Mesenchymal stem cell (in vitro differentiated cells and primary cell): ENCODE results near the gene SORL1.

ENCODE experiments used
- DNase-seq: peaks from one replicate; pipeline ENCODE4 v3.0.0-alpha.2; 2013
- H2AFZ ChIP-seq: one replicate; pipeline ENCODE4 v1.6.1; 2013; ENCODE audit warnings: low read depth, mild to moderate bottlenecking, control low read depth, inconsistent platforms, low read length, moderate library complexity
- H2AK5ac ChIP-seq: 2 replicates; pipeline ENCODE4 v1.6.1; 2013; ENCODE audit warnings: low read length, moderate library complexity, mild to moderate bottlenecking, inconsistent platforms; ENCODE audit not compliant: severe bottlenecking
- H2BK120ac ChIP-seq: one replicate; pipeline ENCODE4 v1.6.1; 2013; ENCODE audit warnings: low read depth, mild to moderate bottlenecking, inconsistent platforms, low read length, moderate library complexity
- H2BK12ac ChIP-seq, 2 experiments: one replicate each; pipeline ENCODE4 v1.6.1; 2013; ENCODE audit warnings: inconsistent platforms in 2 of 2, low read length in 2 of 2, mild to moderate bottlenecking in 2 of 2, moderate library complexity in 2 of 2, control low read depth in 1 of 2
- H2BK15ac ChIP-seq: one replicate; pipeline ENCODE4 v1.6.1; 2013; ENCODE audit warnings: mild to moderate bottlenecking, low read depth, inconsistent platforms; ENCODE audit not compliant: poor library complexity, severe bottlenecking
- H2BK5ac ChIP-seq: 2 replicates; pipeline ENCODE4 v1.6.1; 2013; ENCODE audit warnings: low read depth, mild to moderate bottlenecking, low read length, control low read depth, inconsistent platforms; ENCODE audit not compliant: poor library complexity, severe bottlenecking
- H3K14ac ChIP-seq, 2 experiments: one replicate each; pipeline ENCODE4 v1.6.1; 2013; ENCODE audit warnings: inconsistent platforms in 2 of 2, low read length in 2 of 2, control low read depth in 1 of 2, mild to moderate bottlenecking in 1 of 2, moderate library complexity in 1 of 2
- H3K18ac ChIP-seq, 2 experiments: one replicate each; pipeline ENCODE4 v1.6.1; 2013; ENCODE audit warnings: inconsistent platforms in 2 of 2, low read length in 2 of 2, control low read depth in 1 of 2, low read depth in 1 of 2, mild to moderate bottlenecking in 1 of 2
- H3K23ac ChIP-seq, 2 experiments: one replicate each; pipeline ENCODE4 v1.6.1; 2013; ENCODE audit warnings: inconsistent platforms in 2 of 2, low read length in 2 of 2, mild to moderate bottlenecking in 2 of 2, moderate library complexity in 2 of 2, control low read depth in 1 of 2
- H3K27ac ChIP-seq: 2 replicates; pipeline ENCODE4 v1.5.1; 2013; ENCODE audit warnings: mild to moderate bottlenecking, moderate library complexity, low read length, control low read depth, inconsistent platforms; ENCODE audit not compliant: poor library complexity, severe bottlenecking
- H3K27me3 ChIP-seq, 2 experiments: 2 replicates each; pipeline versions ENCODE4 v1.6.1 to v1.7.0; 2013; ENCODE audit warnings: low read length in 2 of 2, mild to moderate bottlenecking in 2 of 2, moderate library complexity in 2 of 2, control low read depth in 1 of 2, inconsistent platforms in 1 of 2; ENCODE audit not compliant: control insufficient read depth in 1 of 2, insufficient read depth in 1 of 2
- H3K36me3 ChIP-seq, 2 experiments: 2 replicates each; pipeline versions ENCODE4 v1.6.1 to v1.7.0; 2013; ENCODE audit warnings: low read length in 2 of 2, control low read depth in 1 of 2, inconsistent platforms in 1 of 2, low read depth in 1 of 2, mild to moderate bottlenecking in 1 of 2; ENCODE audit not compliant: insufficient read depth in 2 of 2, control insufficient read depth in 1 of 2
- H3K4ac ChIP-seq, 2 experiments: one replicate each; pipeline ENCODE4 v1.6.1; 2013; ENCODE audit warnings: inconsistent platforms in 2 of 2, low read length in 2 of 2, mild to moderate bottlenecking in 2 of 2, moderate library complexity in 2 of 2, control low read depth in 1 of 2, low read depth in 1 of 2
- H3K4me1 ChIP-seq: 2 replicates; pipeline ENCODE4 v1.6.1; 2013; ENCODE audit warnings: low read depth, low read length, control low read depth; ENCODE audit not compliant: control insufficient read depth, insufficient read depth
- H3K4me2 ChIP-seq: 2 replicates; pipeline ENCODE4 v1.6.1; 2013; ENCODE audit warnings: low read length, mild to moderate bottlenecking, inconsistent platforms; ENCODE audit not compliant: poor library complexity, severe bottlenecking
- H3K4me3 ChIP-seq, 2 experiments: 2 replicates each; pipeline versions ENCODE4 v1.5.1 to v1.7.0; 2013; ENCODE audit warnings: low read length in 2 of 2, mild to moderate bottlenecking in 2 of 2, control low read depth in 1 of 2, low read depth in 1 of 2; ENCODE audit not compliant: insufficient read depth in 1 of 2
- H3K79me1 ChIP-seq: replicated peaks from 2 replicates; pipeline ENCODE4 v1.6.1; 2013; ENCODE audit warnings: mild to moderate bottlenecking, control low read depth, low read length, inconsistent platforms; ENCODE audit not compliant: poor library complexity, severe bottlenecking
- H3K9ac ChIP-seq: 2 replicates; pipeline ENCODE4 v1.7.0; 2013; ENCODE audit warnings: mild to moderate bottlenecking, low read length, moderate library complexity
- H3K9me3 ChIP-seq: 2 replicates; pipeline ENCODE4 v1.7.0; 2013; ENCODE audit warnings: mild to moderate bottlenecking, low read length; ENCODE audit not compliant: control insufficient read depth
- H4K8ac ChIP-seq: one replicate; pipeline ENCODE4 v1.6.1; 2013; ENCODE audit warnings: inconsistent platforms, mild to moderate bottlenecking, low read length, moderate library complexity
- H4K91ac ChIP-seq: one replicate; pipeline ENCODE4 v1.6.1; 2013; ENCODE audit warnings: mild to moderate bottlenecking, low read length, inconsistent platforms
- WGBS: methylation state at CpG from one replicate; pipeline ENCODE4 v1.1.7; 2013; ENCODE audit warnings: mixed read lengths; 5-methylcytosine and 5-hydroxymethylcytosine counted together

The SORL1 gene

DNA sequence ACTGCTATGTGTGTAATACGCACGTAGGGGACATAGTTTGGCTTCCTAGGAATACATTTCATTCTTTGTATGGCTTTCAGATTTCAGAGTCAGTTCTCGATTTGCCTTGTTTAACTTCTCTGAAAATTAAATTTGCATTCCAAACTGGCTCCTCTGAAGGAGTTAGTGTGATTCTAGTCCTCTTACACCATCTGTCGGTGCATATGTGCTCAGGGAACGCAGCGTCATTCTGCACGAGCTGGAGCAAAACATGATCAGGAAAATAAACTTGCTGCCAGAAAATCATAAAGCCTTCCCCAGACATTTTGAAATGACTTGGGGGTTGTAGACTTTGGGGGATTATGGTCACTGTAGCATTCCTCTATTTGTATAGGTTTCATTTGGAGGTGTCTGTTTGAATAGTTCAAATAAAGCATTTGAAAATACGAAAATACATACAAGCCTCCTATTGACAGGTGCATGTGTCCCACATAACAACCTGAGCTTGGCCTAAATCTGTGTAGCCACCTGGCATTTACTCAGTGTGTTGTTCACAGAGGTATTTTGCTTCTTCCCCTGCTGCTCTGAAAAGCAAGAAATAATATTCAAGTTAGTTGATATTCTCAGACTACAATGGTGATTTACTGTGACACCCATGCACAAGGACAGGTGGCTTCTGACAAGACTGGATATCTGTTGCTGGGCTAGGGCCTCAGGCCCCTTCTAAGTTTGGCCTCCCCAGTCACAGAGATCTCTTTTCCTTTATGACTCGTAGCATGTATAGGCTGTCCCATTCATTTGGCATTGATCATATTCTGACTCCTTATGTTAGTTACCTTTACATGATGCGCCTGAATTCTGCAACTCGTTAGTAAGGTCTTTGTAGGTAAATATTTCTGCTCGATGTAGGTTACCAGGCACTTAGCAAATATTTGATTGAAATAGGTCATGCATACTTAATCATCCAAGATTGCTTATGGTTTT, 82.3 kb downstream of the SORL1 start:
- Histone ChIP-seq H3K27ac (no peak overlapping the region), H2BK12ac (no peak overlapping the region)
- WGBS = 90% methylated on average over 8 of the region's 12 CpGs

DNA sequence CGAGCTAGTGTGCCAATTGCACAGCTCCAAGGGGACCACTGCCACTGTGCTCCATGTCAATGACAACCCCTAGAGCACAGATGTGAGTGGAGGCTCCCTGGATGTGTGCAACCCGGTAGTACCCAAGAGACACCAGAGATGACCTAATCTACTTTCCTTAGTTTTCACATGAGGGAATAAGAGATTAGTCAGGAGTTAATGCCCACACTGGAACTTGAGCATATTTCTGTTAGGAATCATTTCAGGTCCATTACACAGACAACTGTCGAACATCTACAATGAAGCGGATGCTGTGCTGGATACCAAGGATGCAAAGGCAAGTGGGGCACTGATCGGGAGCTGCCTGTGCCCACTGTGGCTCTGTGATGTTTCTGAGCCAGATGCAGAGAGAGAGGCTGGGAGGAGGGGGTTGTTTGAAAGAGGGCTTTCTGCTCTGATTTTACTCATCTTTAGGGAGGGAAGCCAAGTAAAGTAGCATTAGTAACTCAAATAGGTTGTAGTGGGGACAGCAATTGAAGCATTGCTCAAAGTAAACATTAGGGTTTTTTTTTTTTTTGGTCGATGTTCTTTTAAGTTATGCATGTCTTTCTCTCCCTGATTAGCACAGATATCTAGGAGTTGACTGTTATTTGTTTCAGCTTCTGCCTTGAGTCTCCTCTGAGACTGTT, 83.1 kb downstream of the SORL1 start:
- H2BK120ac ChIP-seq = no peak overlapping the region
- WGBS = 70% methylated on average over 6 of the region's 6 CpGs

More for the DNA sequence above, 82.3 kb downstream of the SORL1 start:
- DNase-seq = no peak
- Histone ChIP-seq H4K8ac (no peak overlapping the region), H4K91ac (no peak overlapping the region), H3K79me1 (no peaks in the 10 kb centered on the region), H2AFZ (no peak overlapping the region), H3K36me3 (no peaks in the 10 kb centered on the region), H3K23ac (no peak overlapping the region), H2BK120ac (no peak overlapping the region), H3K9ac (no peak overlapping the region), H3K4me3 (no peak overlapping the region), H3K18ac (no peak overlapping the region), H2AK5ac (no peak overlapping the region), H3K4me1 (no peaks in the 10 kb centered on the region), H2BK5ac (no peak overlapping the region), H2BK15ac (no peak overlapping the region), H3K14ac (no peak overlapping the region), H3K4ac (no peak overlapping the region), H3K9me3 (peaks cover 14% of the 10 kb centered on the region), H3K4me2 (no peak overlapping the region), H3K27me3 (peaks cover 0 to 36% of the 10 kb centered on the region in 2 experiments)

GRCh38 chr11:121536126-121536525, 84.0 kb downstream of the SORL1 start:
- no peak overlapping the region for H2AFZ ChIP-seq
- H3K9me3 ChIP-seq = no peaks in the 10 kb centered on the region
- no peak overlapping the region for H3K4ac ChIP-seq
- no peaks in the 10 kb centered on the region for H3K79me1 ChIP-seq
- H3K4me1 ChIP-seq = no peaks in the 10 kb centered on the region
- no peak overlapping the region for H3K18ac ChIP-seq
- H3K36me3 ChIP-seq = no peaks in the 10 kb centered on the region
- H3K4me2 ChIP-seq = no peak overlapping the region
- WGBS = 83% methylated on average over 2 of the region's 6 CpGs
- no peak overlapping the region for H3K4me3 ChIP-seq
- no peak overlapping the region for H2BK12ac ChIP-seq
- no peak overlapping the region for H2BK5ac ChIP-seq
- H3K9ac ChIP-seq = no peak overlapping the region
- no peak for DNase-seq
- peaks cover 0 to 44% of the 10 kb centered on the region in 2 experiments for H3K27me3 ChIP-seq
- H2BK120ac ChIP-seq = no peak overlapping the region
- H2BK15ac ChIP-seq = no peak overlapping the region
- no peak overlapping the region for H3K27ac ChIP-seq
- no peak overlapping the region for H4K8ac ChIP-seq
- no peak overlapping the region for H3K23ac ChIP-seq
- H4K91ac ChIP-seq = no peak overlapping the region
- H2AK5ac ChIP-seq = no peak overlapping the region
- no peak overlapping the region for H3K14ac ChIP-seq

More for the DNA sequence above, 83.1 kb downstream of the SORL1 start:
- Histone ChIP-seq H4K91ac (no peak overlapping the region), H4K8ac (no peak overlapping the region), H2BK5ac (no peak overlapping the region), H3K27ac (no peak overlapping the region), H2AK5ac (no peak overlapping the region), H3K14ac (no peak overlapping the region), H3K27me3 (peaks cover 0 to 40% of the 10 kb centered on the region in 2 experiments), H3K9me3 (peaks cover 6% of the 10 kb centered on the region), H3K4me3 (no peak overlapping the region), H3K4me2 (no peak overlapping the region), H3K9ac (no peak overlapping the region), H3K23ac (no peak overlapping the region), H3K4ac (no peak overlapping the region), H2BK15ac (no peak overlapping the region), H3K36me3 (no peaks in the 10 kb centered on the region), H3K4me1 (no peaks in the 10 kb centered on the region), H3K79me1 (no peaks in the 10 kb centered on the region), H3K18ac (no peak overlapping the region), H2BK12ac (no peak overlapping the region), H2AFZ (no peak overlapping the region)
- DNase-seq = no peak

- no peak overlapping the region for H4K8ac ChIP-seq
- no peak overlapping the region for H2BK5ac ChIP-seq
- no peak overlapping the region for H3K27ac ChIP-seq
- H3K27me3 ChIP-seq = peaks cover 0 to 49% of the 10 kb centered on the region in 2 experiments
- H3K23ac ChIP-seq = no peak overlapping the region
- no peak for DNase-seq
- H2BK12ac ChIP-seq = no peak overlapping the region
- 71% methylated on average over 1 of the region's 1 CpG for WGBS
- no peaks in the 10 kb centered on the region for H3K79me1 ChIP-seq
- H3K18ac ChIP-seq = no peak overlapping the region
- H3K4me2 ChIP-seq = no peak overlapping the region
- no peak overlapping the region for H4K91ac ChIP-seq
- H2BK120ac ChIP-seq = no peak overlapping the region
- no peaks in the 10 kb centered on the region for H3K4me1 ChIP-seq
- no peak overlapping the region for H2AK5ac ChIP-seq
- no peaks in the 10 kb centered on the region for H3K9me3 ChIP-seq
- H3K4ac ChIP-seq = no peak overlapping the region
- H3K4me3 ChIP-seq = no peak overlapping the region
- H2AFZ ChIP-seq = no peak overlapping the region
- no peaks in the 10 kb centered on the region for H3K36me3 ChIP-seq
- H2BK15ac ChIP-seq = no peak overlapping the region
- no peak overlapping the region for H3K9ac ChIP-seq
- H3K14ac ChIP-seq = no peak overlapping the region
These were observed 85.9 kb downstream of the SORL1 start for GRCh38 chr11:121538054-121538453.
